Panc1 (cell line): ENCODE results near the gene LDLRAD4. TPM values are rescaled to one million over a fixed set of nuclear protein-coding genes. Genes with fewer than 3 reads are reported as not detected.

Source experiments
- ATAC-seq: fragments of 200-7000 bp; cut with Tn5 transposase; 2 replicates; pipeline ENCODE4 v1.9.1; 2020; ENCODE audit warnings: mild to moderate bottlenecking, moderate library complexity
- BruUV-seq: library from RNA; stranded (reverse); fragments of 400-500 nt; replicated peaks from 2 replicates; lab custom pipeline; 2021; lab: Mats Ljungman, UMichigan
- CTCF ChIA-PET: fragments of 300-600 bp; sonication (Branson Sonifier 250); formaldehyde crosslinking; loops from one replicate; lab custom pipeline; 2022; ENCODE audit warnings: antibody characterized with exemption; lab: Charles Lee
- POLR2A ChIA-PET: fragments of 300-600 bp; sonication (Branson Sonifier 250); formaldehyde crosslinking; loops from one replicate; lab custom pipeline; 2022; ENCODE audit warnings: antibody characterized with exemption; lab: Charles Lee
- DNase-seq: peaks from one replicate; pipeline ENCODE4 v3.0.0-alpha.2; 2010; ENCODE audit warnings: low read depth, low spot score
- H3K27ac ChIP-seq: 2 replicates; pipeline ENCODE4 v1.5.1; 2011; ENCODE audit warnings: mild to moderate bottlenecking, low read length, inconsistent platforms
- H3K27me3 ChIP-seq: fragments of 200-500 bp; sonication (Bioruptor generic); 2 replicates; pipeline ENCODE4 v1.6.0; 2014; ENCODE audit warnings: low read length, inconsistent platforms; ENCODE audit not compliant: control insufficient read depth, insufficient read depth
- H3K36me3 ChIP-seq: fragments of 200-500 bp; sonication (Bioruptor generic); 2 replicates; pipeline ENCODE4 v1.5.1; 2014; ENCODE audit warnings: inconsistent platforms, mild to moderate bottlenecking, low read length, moderate library complexity; ENCODE audit not compliant: control insufficient read depth, insufficient read depth
- H3K4me1 ChIP-seq: 2 replicates; pipeline ENCODE4 v1.5.1; 2011; ENCODE audit warnings: inconsistent platforms, mild to moderate bottlenecking, low read length, moderate library complexity; ENCODE audit not compliant: control insufficient read depth, insufficient read depth
- H3K4me3 ChIP-seq, 2 experiments: 2 replicates each; pipeline ENCODE4 v1.5.1; 2011 to 2012; ENCODE audit warnings: low read depth in 2 of 2, low read length in 2 of 2, mild to moderate bottlenecking in 2 of 2, inconsistent platforms in 1 of 2, moderate library complexity in 1 of 2
- H3K9me3 ChIP-seq: fragments of 200-500 bp; sonication (Bioruptor generic); 2 replicates; pipeline ENCODE4 v1.5.1; 2014; ENCODE audit warnings: low read depth, mild to moderate bottlenecking, inconsistent platforms, low read length, moderate library complexity; ENCODE audit not compliant: control insufficient read depth, insufficient read depth
- CTCF ChIP-seq: fragments of 450-650 bp; IDR thresholded peaks from 2 replicates; pipeline ENCODE4 v1.5.1; 2017; ENCODE audit warnings: mild to moderate bottlenecking
- POLR2AphosphoS5 ChIP-seq: IDR thresholded peaks from 2 replicates; pipeline ENCODE4 v1.6.1; 2012; ENCODE audit warnings: mild to moderate bottlenecking, low read depth, low read length, moderate library complexity
- REST ChIP-seq, 2 experiments: IDR thresholded peaks; 2 replicates each; pipeline ENCODE4 v1.6.1; 2011 to 2012; ENCODE audit warnings: low read depth in 2 of 2, control low read depth in 1 of 2, low read length in 1 of 2, mild to moderate bottlenecking in 1 of 2, moderate library complexity in 1 of 2; ENCODE audit not compliant: insufficient read depth in 1 of 2
- SIN3A ChIP-seq: IDR thresholded peaks from 2 replicates; pipeline ENCODE4 v1.6.1; 2012; ENCODE audit warnings: low read depth, mild to moderate bottlenecking, low read length, moderate library complexity, borderline replicate concordance; ENCODE audit not compliant: insufficient read depth
- TCF7L2 ChIP-seq: IDR thresholded peaks from 2 replicates; pipeline ENCODE4 v1.6.1; 2011; ENCODE audit warnings: mild to moderate bottlenecking, low read depth, low read length, inconsistent platforms
- in situ Hi-C: cut with HindIII; loops from 2 replicates; pipeline ENCODE4 v1.10.0; 2016; ENCODE audit warnings: low sequenced_read_pairs, low pct_unique_long_range_greater_than_20kb
- intact Hi-C: fragments of 100-400 bp; cut with micrococcal nuclease; formaldehyde crosslinking; loops from one replicate; pipeline ENCODE4 v1.10.0; 2022; ENCODE audit not compliant: unreplicated experiment
- total RNA-seq: library from RNA; stranded (reverse); gene quantifications from one replicate; pipeline ENCODE4 v1.2.1, GENCODE V29; 2021; ENCODE audit not compliant: unreplicated experiment

Gene LDLRAD4
- total RNA-seq, 1 experiment from 2014 or later: 0.28 TPM

GRCh38 chr18:13381944-13382365 is 163.4 kb downstream of the LDLRAD4 start:
- no peak overlapping the region for H3K27ac ChIP-seq
- no peak overlapping the region for H3K4me3 ChIP-seq

GRCh38 chr18:13382366-13382953 is 163.9 kb downstream of the LDLRAD4 start:
- POLR2A ChIA-PET: no interaction called here
- no peaks in the 10 kb centered on the region for H3K36me3 ChIP-seq
- no peak overlapping the region for H3K4me3 ChIP-seq
- BruUV-seq: no TSS peak
- CTCF ChIA-PET: no interaction called here
- in situ Hi-C loops (no loop called here), intact Hi-C loops (no loop called here)
- no peak for DNase-seq
- H3K9me3 ChIP-seq: no peaks in the 10 kb centered on the region
- H3K4me1 ChIP-seq: no peaks in the 10 kb centered on the region
- no peak for TF ChIP-seq REST (IDR thresholded peaks at IDR 0.05; ENCODE audit: insufficient read depth in 1 of 2, low read depth in 2 of 2, low read length in 1 of 2)
- no peak for TF ChIP-seq CTCF
- no peak for TF ChIP-seq SIN3A
- TF ChIP-seq TCF7L2: no peak
- no peak for TF ChIP-seq POLR2AphosphoS5
- peaks cover 2% of the 10 kb centered on the region; the same call in 1 of the 2 replicates for H3K27me3 ChIP-seq
- ATAC-seq: no peak
- no peak overlapping the region for H3K27ac ChIP-seq

More at GRCh38 chr18:13381944-13382365, 163.4 kb downstream of the LDLRAD4 start:
- Histone ChIP-seq H3K27me3 (peaks cover 2% of the 10 kb centered on the region; the same call in 1 of the 2 replicates), H3K4me1 (no peaks in the 10 kb centered on the region), H3K36me3 (no peaks in the 10 kb centered on the region), H3K9me3 (no peaks in the 10 kb centered on the region)
- in situ Hi-C loops (no loop called here), intact Hi-C loops (no loop called here)
- ATAC-seq (no peak), DNase-seq (no peak)
- POLR2A ChIA-PET: no interaction called here
- no TSS peak for BruUV-seq
- CTCF ChIA-PET: no interaction called here
- TF ChIP-seq CTCF (no peak), REST (IDR thresholded peaks at IDR 0.05; ENCODE audit: insufficient read depth in 1 of 2, low read depth in 2 of 2, low read length in 1 of 2) (no peak), TCF7L2 (no peak), POLR2AphosphoS5 (no peak), SIN3A (no peak)
